Measurements from ENCODE around the gene COMP.

DNA sequence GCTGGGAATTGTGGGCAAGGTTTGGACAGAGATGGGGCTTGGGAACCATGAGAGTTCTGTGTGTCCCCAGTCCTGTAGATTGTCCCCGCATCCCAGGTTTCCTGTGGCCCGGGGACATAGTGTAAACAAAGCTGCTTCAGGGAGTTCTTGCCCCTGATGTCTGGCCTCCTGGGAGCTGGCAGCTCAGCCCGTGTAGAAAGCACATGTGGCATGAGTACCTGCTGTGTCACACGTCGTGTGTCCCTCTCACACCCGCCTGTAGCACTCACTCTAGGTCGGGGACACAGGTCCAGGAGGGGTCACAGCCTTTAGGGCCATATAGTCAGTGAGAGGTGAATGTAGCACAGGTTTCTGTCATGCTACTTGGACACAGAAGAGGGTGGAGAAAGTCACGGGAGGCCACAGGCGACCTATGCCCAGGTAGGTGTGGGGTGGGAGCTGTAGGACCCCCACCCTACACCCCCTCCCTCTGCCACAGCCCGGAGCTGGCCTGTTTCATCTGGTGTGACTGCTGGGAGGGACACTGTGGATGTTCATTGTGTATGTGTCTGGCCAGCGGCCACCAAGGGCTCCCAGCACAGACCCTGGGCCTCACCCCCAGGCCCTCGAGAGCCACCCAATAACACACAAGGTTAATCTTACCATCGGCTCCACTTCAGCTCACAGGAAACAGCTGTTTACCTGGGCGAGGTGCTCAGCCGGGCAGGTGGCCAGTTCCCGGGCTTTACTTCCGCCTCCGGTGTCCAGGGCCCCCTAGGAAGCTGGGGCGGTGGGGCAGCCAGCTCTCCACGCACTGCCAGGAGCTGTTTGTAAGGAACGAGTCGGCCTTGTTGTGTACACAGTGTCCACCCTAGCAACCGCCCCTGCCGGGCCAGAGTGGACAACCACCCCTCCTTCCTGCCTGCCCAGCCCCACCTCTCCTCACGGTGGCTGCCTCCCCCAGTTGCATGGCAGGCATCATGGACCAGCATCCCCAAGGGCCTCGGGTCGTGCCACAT, 49.7 kb downstream of the COMP start:
- TF ChIP-seq, protein P1, sequence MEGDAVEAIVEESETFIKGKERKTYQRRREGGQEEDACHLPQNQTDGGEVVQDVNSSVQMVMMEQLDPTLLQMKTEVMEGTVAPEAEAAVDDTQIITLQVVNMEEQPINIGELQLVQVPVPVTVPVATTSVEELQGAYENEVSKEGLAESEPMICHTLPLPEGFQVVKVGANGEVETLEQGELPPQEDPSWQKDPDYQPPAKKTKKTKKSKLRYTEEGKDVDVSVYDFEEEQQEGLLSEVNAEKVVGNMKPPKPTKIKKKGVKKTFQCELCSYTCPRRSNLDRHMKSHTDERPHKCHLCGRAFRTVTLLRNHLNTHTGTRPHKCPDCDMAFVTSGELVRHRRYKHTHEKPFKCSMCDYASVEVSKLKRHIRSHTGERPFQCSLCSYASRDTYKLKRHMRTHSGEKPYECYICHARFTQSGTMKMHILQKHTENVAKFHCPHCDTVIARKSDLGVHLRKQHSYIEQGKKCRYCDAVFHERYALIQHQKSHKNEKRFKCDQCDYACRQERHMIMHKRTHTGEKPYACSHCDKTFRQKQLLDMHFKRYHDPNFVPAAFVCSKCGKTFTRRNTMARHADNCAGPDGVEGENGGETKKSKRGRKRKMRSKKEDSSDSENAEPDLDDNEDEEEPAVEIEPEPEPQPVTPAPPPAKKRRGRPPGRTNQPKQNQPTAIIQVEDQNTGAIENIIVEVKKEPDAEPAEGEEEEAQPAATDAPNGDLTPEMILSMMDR (IDR thresholded peaks at IDR 0.05; ENCODE audit: low read depth, low read length): no peak
- TF ChIP-seq EZH2phosphoT487 (IDR thresholded peaks at IDR 0.05; ENCODE audit: low read depth): no peak
